Head of caudate nucleus (tissue), 42 donors: ENCODE data around the gene GPAM.
"Not testable (repeated sequence)": the region's sequence is repeated elsewhere in the genome, so short reads cannot be mapped to it uniquely, and the experiment has no call there.

Source experiments
- DNase-seq, 42 donors: peaks; one replicate each; pipeline versions ENCODE4 v3.0.0 to v3.0.0-alpha.2; 2020 to 2021; ENCODE audit warnings: mixed read lengths in 7 of 42
- intact Hi-C: fragments of 100-400 bp; cut with DNase I; formaldehyde crosslinking; loops from one replicate; pipeline ENCODE4 v1.15.0; 2022

The GPAM gene

DNA sequence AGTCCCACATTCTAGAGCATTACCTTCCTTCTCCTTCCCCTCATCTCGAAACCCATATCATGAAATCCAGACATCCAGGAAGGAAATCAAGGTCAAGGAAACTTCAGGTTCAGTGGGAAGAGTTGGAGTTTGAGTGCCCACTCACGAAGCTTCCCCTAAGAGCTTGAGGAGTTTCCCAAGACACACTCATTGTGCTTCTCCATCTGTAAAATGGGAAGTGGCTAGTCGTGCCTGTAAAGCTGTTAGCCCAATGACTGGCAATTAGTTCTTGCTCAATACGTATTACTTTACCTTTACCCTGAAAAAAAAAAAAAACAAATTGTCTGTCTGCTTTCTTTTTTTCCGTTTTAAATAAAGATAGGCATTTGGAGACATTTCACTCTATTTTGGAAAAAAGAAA lies 42.3 kb downstream of the GPAM start:
- intact Hi-C loops = no loop called here

GRCh38 chr10:112140110-112140970 lies 43.2 kb downstream of the GPAM start:
- DNase-seq = peak in 41 of 42 donors; percentile 16 to 79 (median 50)
- intact Hi-C loops = no loop called here

More for the DNA sequence above, 42.3 kb downstream of the GPAM start:
- DNase-seq = no peak

GRCh38 chr10:112139176-112139575 lies 44.4 kb downstream of the GPAM start:
- DNase-seq = no peak
- intact Hi-C loops = no loop called here

GRCh38 chr10:112137154-112137987 lies 46.2 kb downstream of the GPAM start:
- intact Hi-C loops = no loop called here
- peak; percentile 54 to 91 (median 82) for DNase-seq

DNA sequence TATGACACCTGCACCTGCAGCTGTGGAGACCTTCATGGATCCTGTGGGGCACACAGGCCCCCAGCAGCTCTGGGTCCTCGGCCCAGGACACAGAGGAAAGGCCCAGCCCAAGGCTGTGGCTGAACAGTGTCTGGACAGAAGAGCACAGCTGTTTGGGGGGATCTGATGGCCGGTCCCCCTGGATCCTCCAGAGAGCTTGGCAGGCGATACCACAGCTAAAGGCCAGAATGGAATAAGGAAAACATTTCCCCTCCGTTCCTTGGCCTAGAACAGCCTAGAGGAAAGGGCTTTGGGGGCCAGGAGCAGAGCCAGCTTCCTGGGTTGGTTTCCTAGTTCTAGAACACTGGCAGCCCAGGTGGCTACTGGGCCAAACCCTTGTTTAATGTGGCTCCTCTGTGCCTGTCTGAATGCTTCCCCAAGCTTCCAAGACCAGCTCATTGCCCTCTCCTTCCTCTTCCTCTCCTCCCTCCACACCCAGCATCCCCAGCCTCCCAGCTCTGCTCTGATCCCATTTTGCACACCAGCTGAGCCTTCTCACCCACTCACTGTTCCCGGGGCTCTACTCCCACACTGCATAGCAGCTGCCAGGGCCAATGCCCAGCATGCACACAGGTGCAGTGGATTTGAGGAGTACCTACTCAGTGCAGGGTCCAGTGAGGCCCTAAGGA lies 46.9 kb downstream of the GPAM start:
- intact Hi-C loops = no loop called here

DNA sequence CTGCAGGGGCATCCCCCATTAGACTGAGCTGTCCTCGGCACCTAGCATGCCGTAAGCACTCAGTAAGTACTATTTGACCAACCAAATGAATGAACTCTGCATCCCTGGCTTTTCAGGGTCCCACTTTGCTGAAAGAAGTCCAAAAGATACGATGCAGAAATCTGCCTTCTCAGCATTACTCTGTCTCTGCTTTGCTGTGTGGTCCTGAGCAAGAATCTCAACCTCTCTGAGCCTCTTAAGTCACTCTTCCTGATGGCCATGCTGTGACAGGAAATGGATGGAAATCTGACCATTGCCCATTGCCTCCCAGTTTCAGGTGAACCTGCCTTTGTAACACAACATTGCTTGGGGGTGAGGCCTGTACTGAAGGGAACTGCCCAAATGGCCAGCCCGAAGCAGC lies 48.0 kb downstream of the GPAM start:
- intact Hi-C loops = no loop called here
- DNase-seq = no peak

More for the DNA sequence above, 46.9 kb downstream of the GPAM start:
- peak in 31 of 42 donors; percentile 5 to 76 (median 32) for DNase-seq

DNA sequence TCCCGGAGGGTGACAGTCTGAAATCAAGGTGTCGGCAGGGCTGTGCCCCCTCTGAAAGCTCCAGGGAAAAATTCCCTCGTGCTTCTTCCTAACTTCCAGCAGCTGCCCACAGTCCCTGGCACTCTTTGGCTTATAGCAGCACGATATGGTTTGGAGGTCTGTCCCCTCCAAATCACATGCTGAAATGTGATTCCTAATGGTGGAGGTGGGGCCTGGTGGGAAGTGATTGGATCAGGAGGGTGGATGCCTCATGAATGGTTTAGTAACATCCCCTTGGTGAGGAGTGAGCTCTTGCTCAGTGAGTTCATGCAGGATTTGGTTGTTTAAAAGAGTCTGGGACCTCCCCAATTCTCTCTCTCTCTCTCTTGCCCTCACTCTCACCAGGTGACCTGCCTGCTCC lies 51.1 kb downstream of the GPAM start:
- intact Hi-C loops = no loop called here
- DNase-seq = no peak

- intact Hi-C loops = no loop called here
- no peak for DNase-seq
Measured at GRCh38 chr10:112131996-112132395, 51.6 kb downstream of the GPAM start.

GRCh38 chr10:112131346-112131745 lies 52.2 kb downstream of the GPAM start:
- no peak for DNase-seq
- intact Hi-C loops = no loop called here

DNA sequence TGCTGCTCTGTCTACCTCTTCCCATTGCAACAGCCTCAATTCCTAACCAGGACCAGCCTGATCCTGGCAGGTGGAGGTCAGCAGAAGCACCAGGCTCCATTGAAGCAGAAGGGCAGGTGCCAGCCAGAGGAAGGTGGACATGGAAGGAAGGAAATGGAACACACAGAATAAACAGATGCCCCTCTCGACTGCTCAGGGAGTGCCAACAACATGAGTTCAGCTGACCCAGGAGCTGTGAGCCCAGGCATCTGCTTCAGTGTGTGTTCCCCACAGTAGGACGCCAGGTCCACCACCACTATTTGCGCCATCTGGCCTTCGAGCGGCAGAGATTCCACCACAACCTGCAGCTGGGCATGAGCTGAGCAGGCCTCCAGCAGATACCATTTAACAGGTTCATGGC lies 56.7 kb downstream of the GPAM start:
- intact Hi-C loops = no loop called here
- DNase-seq = no peak

DNA sequence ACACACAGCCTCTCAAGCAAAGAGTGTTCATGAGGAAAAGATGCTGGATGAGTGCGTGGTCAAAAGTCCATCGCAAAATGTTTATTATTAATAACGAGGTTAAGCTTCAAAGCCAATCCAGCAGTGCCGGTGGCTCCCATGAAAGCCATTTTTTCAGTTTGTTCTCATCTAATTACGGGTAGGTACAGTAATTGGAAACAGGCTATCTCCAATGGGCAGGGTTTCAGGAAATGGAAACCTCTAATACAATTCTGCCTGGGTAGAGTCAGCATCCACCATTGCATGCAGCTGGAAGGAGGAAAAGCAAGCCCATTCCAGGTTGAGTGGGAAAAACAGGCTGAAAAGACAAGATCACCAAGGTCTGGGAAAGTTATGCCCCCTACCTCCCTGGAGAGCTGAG lies 57.4 kb downstream of the GPAM start:
- intact Hi-C loops = no loop called here

GRCh38 chr10:112124866-112125265 lies 58.7 kb downstream of the GPAM start:
- intact Hi-C loops = no loop called here
- DNase-seq = no peak

More for the DNA sequence above, 57.4 kb downstream of the GPAM start:
- no peak for DNase-seq

DNA sequence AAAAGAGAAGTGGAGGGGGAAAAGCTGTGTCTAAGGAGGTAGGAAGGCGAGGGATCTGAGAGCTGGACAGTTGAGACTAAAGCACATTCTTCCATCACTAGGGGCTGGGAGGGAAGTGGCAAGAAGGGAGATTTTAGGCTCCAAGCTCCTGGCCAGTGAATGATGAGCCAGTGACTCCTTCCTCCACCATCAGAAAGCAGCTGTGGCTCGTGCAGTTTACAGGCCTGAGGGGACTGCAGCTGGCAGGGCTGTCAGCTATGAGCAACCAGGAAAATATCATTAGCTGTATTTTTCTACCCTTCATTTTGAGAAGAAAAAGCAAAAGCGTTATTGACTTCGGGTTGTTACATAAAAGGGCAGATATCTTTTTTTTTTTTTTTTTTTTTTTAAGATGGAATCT lies 60.7 kb downstream of the GPAM start:
- intact Hi-C loops = no loop called here
- no peak for DNase-seq

GRCh38 chr10:112120491-112120890 lies 63.1 kb downstream of the GPAM start:
- intact Hi-C loops = no loop called here
- DNase-seq = no peak

DNA sequence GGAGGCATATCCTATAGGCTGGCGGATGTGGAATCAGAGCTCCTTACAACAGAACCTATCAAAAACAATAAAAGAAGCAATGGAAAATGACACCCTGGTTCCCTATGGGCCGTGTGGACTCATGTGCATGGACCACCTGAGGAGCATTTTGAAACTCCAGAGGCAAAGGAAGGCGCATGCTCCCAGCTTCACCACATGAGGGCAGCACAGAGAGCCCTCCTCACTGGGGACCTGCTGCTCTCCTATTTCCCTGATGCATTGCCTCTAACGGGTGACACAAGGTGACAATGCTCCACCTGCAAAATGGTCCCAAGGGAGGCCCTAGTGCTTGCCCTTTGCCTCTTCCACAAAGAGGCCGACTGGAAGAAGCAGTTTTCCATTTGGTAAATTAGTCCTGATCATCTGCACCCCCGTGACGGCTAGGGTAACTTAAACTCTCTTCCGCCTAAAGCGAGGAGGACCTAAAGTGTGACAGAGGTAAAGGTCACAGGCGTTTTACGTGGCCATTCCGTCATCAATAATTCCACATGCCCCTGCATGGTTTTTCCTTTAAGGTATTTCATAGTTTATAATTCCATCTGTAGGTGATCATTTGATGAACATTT lies 67.7 kb downstream of the GPAM start:
- intact Hi-C loops = no loop called here
- DNase-seq = peak in 35 of 42 donors; percentile 17 to 70 (median 45)

- DNase-seq = not testable (repeated sequence)
Measured at GRCh38 chr10:112109779-112110178, 73.8 kb downstream of the GPAM start.

More at GRCh38 chr10:112109779-112110178, 73.8 kb downstream of the GPAM start:
- intact Hi-C loops = not testable (repeated sequence)
